Globus pallidus (tissue), 1 donor: ENCODE results near the gene FRAS1.
"Not testable (repeated sequence)": the region's sequence is repeated elsewhere in the genome, so short reads cannot be mapped to it uniquely, and the experiment has no call there.

Experiments used
- DNase-seq: peaks from one replicate; pipeline ENCODE4 v3.0.0-alpha.2; 2015; ENCODE audit warnings: low spot score

Gene FRAS1

DNA sequence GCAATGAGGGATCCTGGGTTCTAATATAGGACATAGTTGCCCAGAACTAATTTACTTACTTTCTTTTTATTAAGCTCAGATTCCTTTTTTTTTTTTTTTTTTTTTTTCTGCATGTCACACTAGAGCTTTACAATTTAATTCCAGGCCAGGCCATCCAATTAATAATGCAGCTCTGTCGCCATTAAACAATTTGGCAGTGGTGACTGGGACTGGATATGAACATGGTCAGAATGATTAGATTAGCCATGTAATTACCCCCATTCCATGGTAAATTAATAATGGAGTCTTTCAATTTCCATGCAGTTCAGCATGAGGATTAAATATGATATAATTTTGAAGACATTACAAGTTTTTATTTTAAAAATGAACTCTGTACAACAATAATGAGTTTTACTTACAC, 267.5 kb downstream of the FRAS1 start:
- no peak for DNase-seq

DNA sequence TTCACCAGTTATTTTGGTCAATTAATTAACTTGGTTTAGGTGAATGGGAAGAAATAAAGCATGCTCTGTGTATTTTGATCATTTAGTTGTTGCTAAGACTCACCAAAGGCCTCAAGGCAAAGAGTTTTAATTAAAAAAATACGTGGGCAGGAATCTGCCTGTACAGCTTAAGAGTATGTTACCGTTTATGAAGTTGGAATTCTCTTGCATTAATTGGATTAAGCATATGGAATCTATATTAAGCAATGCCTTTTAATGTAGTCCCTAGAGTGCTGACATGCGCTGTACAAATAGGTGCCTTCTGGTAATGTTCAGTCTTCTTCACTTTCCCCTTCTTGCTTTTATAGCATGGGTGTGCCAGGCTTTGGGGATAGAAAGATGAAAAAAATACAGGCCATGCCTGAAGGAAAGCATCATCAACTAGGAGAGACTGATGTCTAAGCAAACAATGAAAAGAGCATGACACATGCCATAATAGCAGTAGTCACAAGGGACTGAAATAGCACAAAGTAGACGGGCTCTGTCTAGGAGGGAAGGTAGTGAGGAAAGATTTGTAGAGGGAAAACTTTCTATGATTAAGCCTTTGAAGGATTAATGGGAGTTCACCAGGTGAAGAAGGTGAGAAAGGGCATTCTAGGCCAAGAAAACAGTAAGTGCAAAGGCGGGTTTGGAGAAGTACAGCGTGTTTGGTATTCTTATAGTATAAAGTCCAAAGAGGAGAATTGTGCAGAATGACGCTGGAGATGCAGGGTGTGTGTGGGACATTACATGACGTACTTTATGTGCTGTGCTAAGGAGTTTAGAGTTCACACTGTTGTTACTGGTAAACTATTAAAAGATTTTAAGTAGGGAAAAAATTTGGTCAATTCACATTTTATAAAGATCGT, 268.4 kb downstream of the FRAS1 start:
- no peak for DNase-seq

DNA sequence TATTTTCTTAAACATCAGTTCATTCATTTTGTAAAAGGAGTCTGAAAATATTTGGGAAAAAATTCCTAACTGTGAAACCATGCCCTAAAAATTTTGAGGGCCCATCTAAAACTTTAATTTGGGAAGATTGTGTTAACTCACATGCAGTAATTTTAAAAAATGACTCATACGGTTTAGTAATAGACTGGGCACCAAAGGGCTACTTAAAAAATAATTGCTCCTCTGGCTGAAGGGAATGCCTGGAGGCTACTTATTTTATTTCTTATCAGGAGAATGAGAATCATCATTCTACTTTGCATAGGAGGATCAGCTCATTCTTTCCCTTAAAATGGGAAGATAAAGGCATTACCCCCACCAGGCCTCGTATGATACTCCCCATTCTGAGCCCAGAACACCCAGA, 271.5 kb downstream of the FRAS1 start:
- DNase-seq, result not testable (repeated sequence)

DNA sequence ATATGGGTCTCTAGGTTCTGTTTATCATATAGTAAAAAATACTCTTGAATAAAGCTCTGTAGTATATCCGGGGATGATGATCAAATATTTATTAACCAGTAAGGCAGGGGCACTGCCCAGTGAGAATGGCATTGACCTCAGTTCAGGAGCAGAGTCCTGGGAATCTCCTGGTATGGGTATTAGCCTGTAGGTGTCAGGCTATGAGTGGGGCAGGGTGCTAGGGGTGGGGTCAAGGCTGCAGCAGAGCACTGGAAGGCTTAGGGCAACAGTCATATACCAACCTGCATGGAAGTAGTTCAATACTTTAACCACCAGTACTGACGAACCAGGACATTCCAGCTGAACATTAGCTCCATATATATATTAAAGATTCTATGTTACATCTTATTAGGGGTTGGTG, 274.1 kb downstream of the FRAS1 start:
- no peak for DNase-seq

DNA sequence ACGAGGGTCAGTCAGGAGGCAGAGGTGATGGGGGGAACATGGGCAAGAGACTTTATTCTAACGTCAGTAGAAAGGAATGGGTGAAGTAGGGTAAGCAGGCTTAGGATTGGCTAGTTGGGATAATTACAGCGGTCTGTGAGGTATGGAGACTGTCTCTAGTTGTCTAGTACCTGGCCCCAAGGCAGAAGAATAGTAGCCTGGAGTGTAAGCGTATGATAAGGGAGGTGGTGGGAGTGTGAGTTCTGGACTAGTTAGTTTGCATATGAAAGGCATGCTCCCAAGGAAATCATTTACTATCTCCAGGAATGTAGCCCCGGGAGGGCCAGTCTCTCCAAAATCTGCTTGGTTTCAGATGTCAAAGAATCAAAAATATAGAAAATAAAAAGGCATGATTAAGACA, 274.8 kb downstream of the FRAS1 start:
- DNase-seq, result no peak

DNA sequence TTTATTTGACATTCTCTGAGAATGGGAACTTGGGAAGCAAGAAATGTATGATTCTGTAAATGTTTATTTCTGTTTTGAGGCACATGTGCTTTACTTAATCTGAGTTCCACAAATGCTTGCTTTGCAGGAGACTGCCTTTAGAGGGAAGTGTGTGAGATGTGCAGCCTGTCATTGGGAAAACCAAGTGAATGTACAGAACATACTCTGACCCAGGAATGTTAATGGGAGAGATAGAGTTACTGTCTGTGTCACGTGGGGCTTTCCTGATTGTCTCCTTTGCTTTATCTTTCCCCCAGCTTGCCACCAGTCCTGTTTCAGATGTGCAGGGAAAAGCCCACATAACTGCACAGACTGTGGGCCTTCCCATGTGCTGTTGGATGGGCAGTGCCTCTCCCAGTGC, 275.9 kb downstream of the FRAS1 start:
- DNase-seq, result no peak

DNA sequence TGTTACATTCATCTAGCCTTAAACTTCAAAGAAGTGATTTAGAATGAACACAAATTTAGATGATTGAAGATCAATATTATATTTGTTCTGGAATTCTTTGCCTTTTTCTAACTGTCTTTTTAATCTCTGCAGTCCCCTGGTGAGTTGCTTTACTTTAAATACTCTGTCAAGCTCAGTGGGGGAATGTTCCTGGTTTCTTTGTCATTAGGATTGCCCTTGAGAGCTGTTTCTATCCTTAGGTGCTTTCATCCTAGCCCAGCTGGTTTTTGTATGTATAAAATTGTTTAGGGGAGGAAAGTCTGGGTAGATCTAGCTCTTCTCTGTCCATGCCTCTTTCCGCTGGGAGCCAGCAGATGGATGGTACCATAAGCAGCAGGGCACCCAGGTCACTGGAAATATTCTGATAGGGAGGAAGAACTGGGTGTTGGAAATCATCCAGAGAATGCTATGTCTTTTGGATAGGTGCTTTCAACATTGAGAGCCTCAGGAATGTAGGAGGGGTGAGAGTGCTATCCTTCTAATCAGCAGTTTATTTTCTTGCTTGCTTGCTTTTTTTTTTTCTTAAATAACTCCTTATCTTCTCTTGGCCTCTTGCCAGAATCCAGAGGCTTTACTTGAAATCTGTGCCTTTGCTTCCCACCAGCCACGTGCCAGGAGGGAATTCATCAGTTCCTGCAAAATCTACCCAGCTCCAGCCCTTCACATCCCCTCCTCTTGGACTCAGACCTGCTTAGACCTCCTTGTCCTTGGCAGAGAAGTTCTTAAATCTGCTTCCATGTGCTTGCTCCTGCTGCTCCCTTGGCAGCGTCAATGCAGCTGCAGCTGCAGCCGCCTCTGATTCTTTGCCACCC, 279.2 kb downstream of the FRAS1 start:
- DNase-seq, result no peak

DNA sequence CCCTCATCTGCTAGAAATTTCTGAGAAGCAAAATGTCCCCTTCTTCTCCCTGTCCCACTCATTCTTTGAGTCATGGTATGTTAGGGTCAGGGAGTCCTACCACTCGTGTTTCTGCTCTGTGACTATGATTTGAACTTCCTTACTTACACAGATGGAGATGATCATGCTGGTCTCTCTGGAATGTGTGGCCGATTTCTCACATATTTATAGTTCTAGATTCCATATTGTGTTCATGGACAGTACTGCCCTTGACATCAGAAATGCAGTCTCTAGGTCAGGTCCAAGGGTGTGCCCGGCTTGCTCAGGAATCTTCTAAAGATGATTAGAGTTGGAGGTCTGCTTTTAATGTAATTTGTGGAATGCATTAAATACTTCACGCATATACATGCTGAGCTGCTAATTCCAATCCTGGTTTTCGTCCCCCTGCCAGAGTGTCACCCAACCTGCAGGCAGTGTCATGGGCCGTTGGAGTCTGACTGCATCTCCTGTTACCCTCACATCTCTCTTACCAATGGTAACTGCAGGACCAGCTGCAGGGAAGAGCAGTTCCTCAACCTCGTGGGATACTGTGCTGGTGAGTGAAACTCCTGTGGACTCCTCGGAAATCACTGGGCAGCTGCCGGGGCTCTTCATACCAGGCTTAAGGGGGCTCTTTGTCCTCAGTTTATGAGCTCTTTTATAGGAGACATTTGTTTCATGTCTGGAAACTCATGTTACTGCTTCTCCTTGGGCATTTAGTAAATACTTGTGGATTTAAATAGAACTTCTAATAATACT, 280.3 kb downstream of the FRAS1 start:
- DNase-seq, result no peak

DNA sequence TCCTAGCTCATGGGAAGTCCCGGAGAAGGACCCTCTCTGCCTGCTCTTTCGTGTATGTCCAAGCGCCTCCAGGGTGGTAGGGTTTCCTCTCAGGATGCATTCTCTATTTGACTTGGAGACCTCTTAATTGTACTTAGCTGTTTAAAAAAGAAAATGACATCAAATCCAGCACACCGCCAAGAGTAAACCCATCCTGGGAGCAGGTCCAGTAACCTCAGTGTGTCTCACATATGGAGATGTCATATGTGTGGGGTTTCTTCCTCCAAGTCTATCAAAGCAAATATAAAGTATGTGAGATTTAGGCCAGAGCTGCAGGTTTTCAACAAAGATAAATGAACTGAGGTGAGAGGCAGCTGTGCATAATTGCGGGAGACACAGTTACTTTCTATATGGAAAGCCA, 285.0 kb downstream of the FRAS1 start:
- DNase-seq, result no peak

DNA sequence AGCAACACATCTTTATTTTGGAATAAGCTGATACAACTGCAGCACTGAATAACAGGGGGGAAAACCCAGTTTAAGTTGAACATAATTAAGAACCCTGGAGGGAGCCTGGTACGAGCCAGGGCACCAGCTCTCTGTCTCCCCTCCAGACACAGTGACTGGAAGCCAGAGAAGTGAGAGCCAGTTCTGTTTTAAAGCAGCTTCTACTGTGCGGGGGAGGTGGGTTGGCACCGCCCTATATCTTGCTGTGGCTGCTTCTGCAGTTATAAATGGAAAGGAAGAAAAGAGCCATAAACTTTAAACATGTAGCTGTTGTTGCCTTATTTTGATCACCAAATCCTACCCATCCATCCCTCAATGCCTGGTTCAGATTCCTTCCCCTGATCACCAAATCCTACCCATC, 286.6 kb downstream of the FRAS1 start:
- DNase-seq, result no peak

DNA sequence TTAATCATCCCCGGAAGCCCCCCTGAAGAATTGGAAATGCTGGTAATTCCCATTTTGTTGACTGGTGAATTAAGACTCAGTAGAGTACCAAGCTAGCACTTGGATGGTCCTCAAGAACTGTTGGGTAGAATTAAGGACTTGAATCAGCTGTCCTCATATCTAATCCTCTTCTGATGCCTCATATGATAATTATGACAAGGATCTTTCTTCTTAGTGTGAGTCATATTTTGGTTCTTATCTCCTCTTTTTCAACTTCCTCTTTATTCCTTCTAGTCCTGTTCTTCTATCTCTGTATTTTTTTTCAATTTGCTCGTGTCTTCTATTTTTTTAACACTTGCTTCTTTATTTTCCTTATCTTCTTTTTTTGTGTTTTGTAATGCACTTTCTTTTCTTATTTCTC, 288.1 kb downstream of the FRAS1 start:
- DNase-seq, result no peak

DNA sequence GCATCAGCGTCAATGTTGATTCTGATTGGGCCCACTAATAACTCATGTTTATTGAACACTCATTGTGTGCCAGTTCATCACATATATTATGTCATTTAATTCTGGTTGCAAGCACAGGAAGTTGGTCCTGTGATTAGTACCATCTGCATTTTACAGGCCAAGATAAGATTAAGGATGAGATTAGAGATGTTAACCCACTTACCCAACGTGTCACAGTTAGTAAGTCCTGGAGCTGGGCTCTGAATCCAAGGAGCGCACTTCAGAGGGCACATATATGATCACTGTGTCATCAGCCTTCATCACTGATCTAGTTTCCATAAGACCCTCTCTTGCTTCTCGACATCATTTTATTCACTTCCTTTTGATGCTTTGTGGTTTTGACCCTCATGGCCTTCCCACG, 289.1 kb downstream of the FRAS1 start:
- no peak for DNase-seq

DNA sequence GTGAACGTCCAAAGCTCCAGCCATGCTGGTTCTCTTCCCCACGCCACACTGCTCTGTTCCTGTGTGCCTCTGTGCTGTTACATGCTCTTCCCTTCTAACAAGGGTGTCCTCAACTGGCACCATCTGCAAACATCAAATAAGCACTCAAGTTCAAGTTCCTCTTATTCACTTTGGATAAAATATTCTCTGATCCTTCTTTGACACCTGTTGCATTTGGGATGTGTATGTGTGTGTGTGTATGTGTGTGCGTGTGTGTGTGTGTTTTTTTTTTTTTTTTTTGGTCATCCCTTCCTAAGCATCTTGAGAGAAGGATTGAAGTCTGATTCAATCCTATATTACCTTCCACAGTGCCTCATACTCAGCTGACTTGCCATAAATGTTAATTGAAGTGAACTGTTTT, 290.4 kb downstream of the FRAS1 start:
- no peak for DNase-seq

DNA sequence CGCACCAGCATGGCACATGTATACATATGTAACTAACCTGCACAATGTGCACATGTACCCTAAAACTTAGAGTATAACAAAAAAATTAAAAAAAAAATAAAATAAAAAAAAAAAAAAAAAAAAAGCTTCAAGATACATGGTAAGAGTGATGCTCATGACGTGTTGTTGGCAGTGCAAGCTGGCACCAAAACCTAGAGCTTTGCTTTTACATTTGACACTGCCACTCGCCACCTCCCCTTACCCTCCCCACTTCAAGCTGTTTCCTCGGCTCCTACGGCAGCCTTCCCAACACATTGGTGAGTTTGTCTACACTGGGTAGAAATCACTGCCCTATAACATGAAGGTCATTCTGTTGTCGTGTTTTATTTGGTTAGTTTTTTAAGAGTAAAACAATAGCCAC, 296.8 kb downstream of the FRAS1 start:
- DNase-seq, result no peak

DNA sequence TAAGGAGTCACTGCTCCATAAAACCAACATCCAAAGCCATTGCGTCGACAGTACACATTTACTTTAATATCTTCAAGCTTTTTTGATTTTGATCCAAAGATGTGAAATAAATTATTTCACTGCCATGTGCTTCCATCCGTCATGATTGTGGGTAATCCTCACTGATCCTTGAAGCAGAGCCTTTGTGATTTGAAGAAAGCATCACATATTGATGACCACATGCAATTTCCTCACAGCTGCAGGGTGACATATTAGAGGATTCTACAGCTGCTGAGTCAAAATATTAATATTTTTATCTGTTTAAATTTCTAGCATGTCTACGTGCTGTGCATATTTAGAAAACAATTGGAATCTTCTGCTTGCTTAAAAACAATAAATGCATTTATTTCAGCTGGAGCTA, 297.7 kb downstream of the FRAS1 start:
- no peak for DNase-seq

DNA sequence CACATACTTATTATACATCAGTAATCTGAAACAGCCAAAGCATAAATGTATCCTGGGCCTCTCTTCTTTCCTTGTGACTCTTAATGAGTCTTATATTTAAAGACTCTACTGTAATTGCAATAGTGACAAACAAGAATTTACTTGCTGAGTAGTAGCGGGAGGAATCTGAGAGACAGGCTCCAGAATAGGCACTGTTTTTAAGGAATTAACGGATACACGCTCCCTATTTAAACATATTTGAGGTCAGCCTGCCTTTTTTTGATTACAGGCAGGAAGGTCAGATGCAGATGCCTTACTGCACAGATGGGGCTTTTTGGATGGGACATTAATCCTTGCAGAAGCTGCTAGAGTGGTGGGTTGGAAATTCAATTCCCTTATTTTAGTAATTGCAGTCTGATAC, 298.2 kb downstream of the FRAS1 start:
- DNase-seq, result no peak

DNA sequence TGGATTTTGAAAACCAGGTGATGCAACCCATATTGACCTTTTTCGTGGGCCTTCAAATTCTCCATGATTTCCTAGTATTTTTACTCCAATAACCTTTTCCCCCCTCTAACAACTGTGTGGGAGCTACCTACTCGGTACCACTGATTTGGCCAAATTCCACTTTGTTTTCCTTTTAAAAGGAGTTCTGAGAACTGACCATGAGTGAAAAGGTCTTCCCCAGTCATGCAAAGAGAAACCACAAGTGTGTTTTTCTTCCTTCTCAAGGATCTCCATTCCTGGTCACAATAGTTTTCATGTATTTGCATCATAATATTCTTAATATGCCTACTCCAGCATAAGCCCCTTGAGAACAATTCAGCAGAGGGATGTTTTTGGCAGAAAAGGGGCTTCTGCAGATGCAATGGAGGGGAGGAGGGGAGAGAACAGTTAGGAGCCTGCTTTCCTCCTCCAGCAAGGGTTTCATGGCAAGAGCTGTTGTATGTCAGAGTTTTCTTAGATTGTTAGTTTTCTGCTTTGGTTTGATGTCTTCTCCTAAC, 299.2 kb downstream of the FRAS1 start:
- no peak for DNase-seq

DNA sequence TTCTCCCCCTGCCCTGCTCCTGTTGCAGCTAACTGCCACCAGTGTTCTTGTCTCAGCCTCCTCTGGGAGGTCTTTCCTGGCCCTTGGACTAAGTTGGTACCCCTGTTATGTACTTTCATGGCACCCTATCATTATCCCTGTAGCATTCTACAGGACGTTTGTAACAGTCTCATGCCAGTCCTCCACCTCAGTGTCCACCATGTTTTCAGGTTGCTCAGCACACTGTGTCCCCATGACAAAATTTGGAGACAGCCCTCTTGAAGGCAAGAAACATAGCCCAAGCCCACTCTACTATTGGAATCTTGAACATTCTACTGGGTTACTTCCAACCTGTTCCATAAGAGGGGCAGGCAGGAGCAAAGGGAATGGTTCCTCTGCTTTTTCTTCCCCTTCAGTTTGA, 300.0 kb downstream of the FRAS1 start:
- no peak for DNase-seq

DNA sequence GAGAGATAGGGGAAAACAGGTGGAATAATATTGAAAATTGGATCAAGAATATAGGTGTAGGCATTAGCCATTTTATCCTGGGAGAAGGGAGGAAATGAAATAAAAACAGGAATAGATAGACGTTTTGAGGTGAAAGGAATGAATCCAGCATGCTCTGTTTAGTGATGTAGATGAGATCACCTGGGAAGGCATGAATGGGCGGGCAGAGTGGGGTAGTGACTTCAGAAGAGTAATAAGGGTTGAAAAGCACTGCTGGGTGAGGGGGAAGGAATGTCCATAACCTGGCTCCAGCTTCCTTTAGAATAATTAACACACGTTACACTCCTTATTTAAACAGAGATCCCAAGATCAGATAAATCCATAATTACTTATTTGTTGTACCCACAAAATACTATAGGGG, 303.3 kb downstream of the FRAS1 start:
- no peak for DNase-seq

DNA sequence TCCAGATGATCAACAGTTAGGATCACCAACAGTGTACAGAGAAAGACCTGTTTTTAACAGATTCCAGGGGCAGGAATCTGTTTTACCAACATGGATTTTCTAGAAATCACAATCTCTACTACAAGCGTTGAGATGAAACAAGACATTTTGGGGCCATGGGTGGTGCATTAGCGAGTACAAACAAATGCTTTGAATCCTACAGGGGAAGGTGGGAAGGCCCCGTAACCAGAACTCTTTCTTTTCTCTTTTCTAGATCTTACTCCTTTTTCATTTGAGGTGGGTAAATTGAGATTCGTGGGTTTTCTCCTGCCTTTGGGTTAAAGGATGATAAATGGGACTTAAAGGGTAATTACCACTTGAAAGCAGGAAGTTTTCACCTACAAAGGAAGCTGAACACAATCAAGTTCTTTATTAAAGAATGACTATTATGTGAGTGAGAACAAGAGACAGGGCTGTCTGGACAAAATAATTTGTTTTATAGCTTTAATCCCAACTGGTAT, 304.5 kb downstream of the FRAS1 start:
- DNase-seq, result no peak

DNA sequence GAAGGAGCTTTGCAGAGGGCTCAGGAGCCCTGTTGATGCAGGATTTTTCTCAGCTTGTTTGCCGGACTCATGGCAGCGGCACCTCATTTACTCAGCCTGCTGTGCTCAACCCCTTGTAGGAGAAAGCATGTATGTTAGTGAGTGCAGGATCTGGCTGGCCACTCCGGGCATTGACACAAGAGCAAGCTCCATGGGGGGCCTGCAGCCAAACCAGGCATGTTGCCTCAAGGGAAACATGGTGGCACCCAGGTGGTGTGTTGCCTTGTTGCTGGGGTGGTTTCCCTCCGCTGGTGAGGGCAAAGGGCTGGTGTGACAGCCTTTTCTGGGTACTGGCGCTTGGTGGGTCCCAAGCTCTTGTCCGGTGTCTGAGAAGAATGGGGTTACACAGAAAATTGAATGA, 305.2 kb downstream of the FRAS1 start:
- DNase-seq, result no peak

DNA sequence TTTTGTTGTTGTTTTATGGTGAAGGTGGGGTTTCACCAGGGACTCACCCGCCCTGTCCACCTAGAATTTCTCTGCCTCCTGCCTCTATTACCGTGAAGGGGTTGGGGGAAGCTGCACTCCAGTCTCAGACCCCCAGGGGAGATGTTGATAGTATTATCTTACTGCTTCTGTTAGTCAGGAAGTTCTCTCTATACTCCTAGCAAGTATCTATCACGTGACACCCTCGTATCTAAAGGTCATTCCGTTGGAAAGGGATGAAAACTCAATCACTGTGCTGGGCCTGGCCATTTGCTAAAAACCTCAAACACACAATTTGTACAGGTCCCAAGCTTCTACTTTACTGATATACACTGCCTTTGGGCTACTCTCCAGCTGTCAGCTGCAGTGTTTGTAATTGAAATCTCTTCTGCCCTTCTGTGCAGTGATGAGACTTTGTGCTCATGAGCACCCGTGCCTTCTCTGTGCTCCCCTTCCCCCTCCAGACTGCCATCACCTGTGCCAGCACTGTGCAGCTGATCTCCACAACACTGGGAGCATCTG, 306.0 kb downstream of the FRAS1 start:
- DNase-seq, result no peak
